Ectodermal cell (in vitro differentiated cells): Measurements from ENCODE around the gene LSM4.

Experiments used
- H3K27ac ChIP-seq: 2 replicates; pipeline ENCODE4 v1.7.0; 2013; ENCODE audit warnings: mild to moderate bottlenecking, low read depth, low read length; ENCODE audit not compliant: insufficient read depth, poor library complexity, severe bottlenecking
- H3K27me3 ChIP-seq: 2 replicates; pipeline ENCODE4 v1.7.0; 2013; ENCODE audit warnings: mild to moderate bottlenecking, low read length; ENCODE audit not compliant: insufficient read depth, control insufficient read depth, poor library complexity, severe bottlenecking
- H3K36me3 ChIP-seq: one replicate; pipeline ENCODE4 v1.7.0; 2013; ENCODE audit warnings: low read length; ENCODE audit not compliant: control insufficient read depth, insufficient read depth
- H3K4me1 ChIP-seq: one replicate; pipeline ENCODE4 v1.7.0; 2013; ENCODE audit warnings: low read length; ENCODE audit not compliant: control insufficient read depth, insufficient read depth
- H3K4me3 ChIP-seq: 2 replicates; pipeline ENCODE4 v1.7.0; 2013; ENCODE audit warnings: low read depth, low read length, control low read depth; ENCODE audit not compliant: insufficient read depth
- H3K9me3 ChIP-seq: 2 replicates; pipeline ENCODE4 v1.7.0; 2013; ENCODE audit warnings: mild to moderate bottlenecking, low read length, moderate library complexity; ENCODE audit not compliant: control insufficient read depth
- WGBS, 2 experiments: methylation state at CpG; one replicate each; pipeline ENCODE4 v1.1.7; 2013; ENCODE audit warnings: missing lambda C conversion rate in 2 of 2; 5-methylcytosine and 5-hydroxymethylcytosine counted together

LSM4 gene

GRCh38 chr19:18312092-18312534, 10.8 kb downstream of the LSM4 start:
- H3K4me3 ChIP-seq = no peak overlapping the region

GRCh38 chr19:18311502-18312091, 11.3 kb downstream of the LSM4 start:
- Histone ChIP-seq H3K36me3 (peaks cover 15% of the 10 kb centered on the region), H3K4me3 (no peak overlapping the region), H3K4me1 (no peaks in the 10 kb centered on the region), H3K27me3 (no peaks in the 10 kb centered on the region), H3K27ac (no peak overlapping the region), H3K9me3 (no peaks in the 10 kb centered on the region)
- WGBS, 2 experiments = 93 to 94% methylated on average over 22 of the region's 22 CpGs

More at GRCh38 chr19:18312092-18312534, 10.8 kb downstream of the LSM4 start:
- Histone ChIP-seq H3K9me3 (no peaks in the 10 kb centered on the region), H3K27me3 (no peaks in the 10 kb centered on the region), H3K4me1 (no peaks in the 10 kb centered on the region), H3K36me3 (peaks cover 15% of the 10 kb centered on the region), H3K27ac (no peak overlapping the region)
- 95% methylated on average over 11 of the region's 11 CpGs for WGBS, 2 experiments

DNA sequence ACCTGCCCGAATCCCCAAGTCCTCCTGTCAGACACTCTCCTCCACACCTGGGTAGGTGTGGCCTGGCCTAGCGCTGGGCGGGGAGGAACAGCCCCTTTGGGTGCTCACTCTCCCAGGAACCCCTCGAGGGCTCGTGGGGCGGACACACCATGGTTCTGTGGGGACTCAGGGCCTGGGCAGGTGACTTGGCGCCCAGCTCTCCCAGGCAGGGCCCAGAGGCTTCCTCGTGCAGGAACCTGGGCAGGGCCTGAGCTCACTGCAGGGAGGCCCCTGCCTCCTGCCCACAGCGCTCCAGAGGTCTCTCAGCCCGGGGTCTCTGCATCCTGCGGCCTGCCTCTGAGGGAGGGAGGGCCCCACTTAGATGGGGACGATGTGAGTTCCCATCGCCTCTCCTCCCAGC, 11.9 kb downstream of the LSM4 start:
- H3K36me3 ChIP-seq = peaks cover 15% of the 10 kb centered on the region
- 94 to 96% methylated on average over 13 of the region's 13 CpGs for WGBS, 2 experiments
- no peaks in the 10 kb centered on the region for H3K27me3 ChIP-seq
- H3K9me3 ChIP-seq = no peaks in the 10 kb centered on the region
- H3K4me3 ChIP-seq = no peak overlapping the region
- no peaks in the 10 kb centered on the region for H3K4me1 ChIP-seq
- H3K27ac ChIP-seq = no peak overlapping the region

DNA sequence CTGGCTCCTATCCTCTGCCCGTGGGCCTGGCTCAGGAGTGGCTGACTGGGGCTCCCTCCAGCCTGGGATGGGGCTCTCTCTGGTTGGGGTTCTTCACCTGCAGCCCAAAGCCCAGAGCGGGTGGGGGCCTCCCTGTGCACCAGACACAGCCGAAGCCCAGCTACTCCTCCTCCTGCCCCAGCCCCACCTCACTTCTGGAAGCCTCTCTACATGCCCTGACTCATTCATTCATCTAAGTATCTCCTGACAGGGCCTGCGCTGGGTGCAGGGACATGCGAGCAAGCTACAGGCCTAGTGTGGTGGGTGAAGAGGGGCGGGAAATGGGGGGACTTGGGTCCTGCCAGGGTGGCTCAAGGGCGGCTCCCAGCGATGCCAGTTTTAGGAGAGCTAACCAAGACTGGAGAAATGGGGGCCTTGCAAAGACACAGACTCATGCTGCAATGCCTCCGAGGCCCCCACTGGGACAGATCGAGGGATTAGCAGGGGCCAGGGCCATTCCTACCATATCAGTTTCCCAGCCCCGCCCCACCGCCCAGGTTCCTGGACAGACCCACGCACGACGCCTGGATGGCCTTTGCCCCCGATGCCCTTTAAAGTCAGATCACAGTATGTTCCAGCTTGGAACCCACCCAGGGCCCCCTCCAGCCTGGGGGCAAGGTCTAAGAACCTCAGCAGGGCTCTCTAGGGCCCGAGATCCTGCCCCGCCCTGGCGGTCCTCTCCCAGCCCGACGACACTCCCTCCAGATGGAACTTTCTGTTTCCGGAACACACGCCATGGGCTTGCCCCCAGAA, 12.6 kb downstream of the LSM4 start:
- Histone ChIP-seq H3K4me3 (no peak overlapping the region), H3K9me3 (no peaks in the 10 kb centered on the region), H3K27me3 (no peaks in the 10 kb centered on the region), H3K27ac (no peak overlapping the region), H3K36me3 (peaks cover 15% of the 10 kb centered on the region), H3K4me1 (peaks cover 3% of the 10 kb centered on the region)
- WGBS, 2 experiments = 95 to 96% methylated on average over 23 of the region's 23 CpGs

- H3K36me3 ChIP-seq = peaks cover 15% of the 10 kb centered on the region
- H3K9me3 ChIP-seq = no peaks in the 10 kb centered on the region
- no peaks in the 10 kb centered on the region for H3K27me3 ChIP-seq
- 95 to 97% methylated on average over 33 of the region's 33 CpGs for WGBS, 2 experiments
- no peak overlapping the region for H3K27ac ChIP-seq
- no peak overlapping the region for H3K4me3 ChIP-seq
- peaks cover 10% of the 10 kb centered on the region for H3K4me1 ChIP-seq
Measured at GRCh38 chr19:18309525-18310064, 13.3 kb downstream of the LSM4 start.

DNA sequence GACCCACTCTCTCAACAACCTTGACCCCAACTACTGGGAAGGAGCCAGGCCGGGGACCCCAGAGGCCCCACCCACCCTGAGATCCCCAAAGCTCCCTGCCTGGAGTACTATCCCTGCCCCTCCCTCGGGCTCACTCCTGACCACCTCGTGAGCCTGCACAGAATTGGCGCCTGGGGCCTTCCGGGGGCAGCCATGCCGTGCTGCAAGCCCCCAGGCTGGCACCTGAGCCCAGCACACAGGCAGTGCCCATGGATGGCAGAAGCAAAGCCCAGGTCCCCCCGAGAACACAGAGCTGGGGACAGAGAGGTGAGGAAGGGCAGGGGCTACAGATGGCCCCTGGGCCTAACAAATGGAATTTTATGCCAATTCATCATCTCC, 13.9 kb downstream of the LSM4 start:
- H3K36me3 ChIP-seq = peaks cover 15% of the 10 kb centered on the region
- no peaks in the 10 kb centered on the region for H3K27me3 ChIP-seq
- 91 to 94% methylated on average over 7 of the region's 7 CpGs for WGBS, 2 experiments
- H3K27ac ChIP-seq = no peak overlapping the region
- no peaks in the 10 kb centered on the region for H3K9me3 ChIP-seq
- peaks cover 17% of the 10 kb centered on the region for H3K4me1 ChIP-seq
- no peak overlapping the region for H3K4me3 ChIP-seq

GRCh38 chr19:18308051-18308947, 14.6 kb downstream of the LSM4 start:
- H3K9me3 ChIP-seq = no peaks in the 10 kb centered on the region
- peaks cover 15% of the 10 kb centered on the region for H3K36me3 ChIP-seq
- WGBS, 2 experiments = 94% methylated on average over 20 of the region's 20 CpGs
- H3K27me3 ChIP-seq = no peaks in the 10 kb centered on the region
- H3K4me1 ChIP-seq = peaks cover 17% of the 10 kb centered on the region
- no peak overlapping the region for H3K4me3 ChIP-seq
- no peak overlapping the region for H3K27ac ChIP-seq

GRCh38 chr19:18307271-18307681, 15.6 kb downstream of the LSM4 start:
- WGBS, 2 experiments = 94% methylated on average over 19 of the region's 19 CpGs
- Histone ChIP-seq H3K9me3 (no peaks in the 10 kb centered on the region), H3K27me3 (no peaks in the 10 kb centered on the region), H3K27ac (no peak overlapping the region), H3K4me3 (no peak overlapping the region), H3K36me3 (peaks cover 15% of the 10 kb centered on the region), H3K4me1 (peaks cover 17% of the 10 kb centered on the region)

DNA sequence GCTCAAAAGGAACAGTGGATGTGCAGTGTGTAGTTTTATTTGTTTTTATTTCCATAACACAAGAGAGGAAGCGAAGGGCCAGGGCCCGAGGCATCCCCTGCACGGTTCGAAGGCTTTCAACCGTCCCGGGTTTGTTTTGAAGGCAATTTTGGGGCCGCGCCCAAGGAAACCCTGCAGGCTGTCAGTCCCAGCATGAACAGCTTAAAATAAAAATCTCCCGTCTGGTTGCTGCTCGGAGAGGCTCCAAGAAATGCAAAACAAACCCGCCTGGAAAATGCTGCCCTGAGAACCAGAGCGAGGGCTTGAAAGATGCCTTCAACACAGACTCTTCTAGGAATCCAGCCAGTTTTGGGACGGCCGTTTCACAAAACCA, 16.0 kb downstream of the LSM4 start:
- WGBS, 2 experiments = 92 to 93% methylated on average over 14 of the region's 14 CpGs
- H3K27ac ChIP-seq = no peak overlapping the region
- H3K4me3 ChIP-seq = no peak overlapping the region
- H3K36me3 ChIP-seq = peaks cover 15% of the 10 kb centered on the region
- no peaks in the 10 kb centered on the region for H3K27me3 ChIP-seq
- peaks cover 17% of the 10 kb centered on the region for H3K4me1 ChIP-seq
- H3K9me3 ChIP-seq = no peaks in the 10 kb centered on the region
